B cell (primary cell): ENCODE data around the gene POU3F3. TPM values are rescaled to one million over a fixed set of nuclear protein-coding genes. Genes with fewer than 3 reads are reported as not detected.

Experiments
- ATAC-seq: fragments of 200-7000 bp; cut with Tn5 transposase; one replicate; pipeline ENCODE4 v1.10.0; 2021; ENCODE audit warnings: low read depth, mild to moderate bottlenecking, moderate number of reproducible peaks, moderate library complexity
- CTCF ChIA-PET: fragments of 350-600 bp; sonication (Branson Sonifier 250); formaldehyde crosslinking; loops from one replicate; lab custom pipeline; 2021; ENCODE audit warnings: antibody characterized with exemption, inconsistent platforms; lab: Charles Lee
- POLR2A ChIA-PET: fragments of 350-600 bp; sonication (Branson Sonifier 250); formaldehyde crosslinking; loops from one replicate; lab custom pipeline; 2021; ENCODE audit warnings: antibody characterized with exemption; lab: Charles Lee
- DNase-seq: peaks from one replicate; pipeline ENCODE4 v3.0.0; 2013
- H2AFZ ChIP-seq: 2 replicates; pipeline ENCODE4 v1.6.1; 2012; ENCODE audit warnings: mild to moderate bottlenecking, low read depth, low read length; ENCODE audit not compliant: insufficient read depth, poor library complexity, severe bottlenecking
- H3K27ac ChIP-seq, 2 donors: 1 replicate in 1 of 2; 2 replicates in 1 of 2; pipeline ENCODE4 v1.5.1; 2012 to 2013; ENCODE audit warnings: low read length in 2 of 2, mild to moderate bottlenecking in 2 of 2, moderate library complexity in 1 of 2
- H3K27me3 ChIP-seq, 4 experiments: fragments of 200-600 bp in 1 of 4; sonication (generic) in 1 of 4; replicated peaks in 1 of 4; 1 replicate in 2 of 4; 2 replicates in 2 of 4; pipeline versions ENCODE4 v1.6.1 to v1.7.0; 2013 to 2016; ENCODE audit warnings: low read length in 3 of 4, mild to moderate bottlenecking in 2 of 4, mixed read lengths in 1 of 4, moderate library complexity in 1 of 4; ENCODE audit not compliant: insufficient read depth in 4 of 4, control insufficient read depth in 3 of 4; ENCODE audit errors: control extremely low read depth in 1 of 4
- H3K36me3 ChIP-seq, 2 experiments: replicated peaks in 1 of 2; 1 replicate in 1 of 2; 2 replicates in 1 of 2; pipeline versions ENCODE4 v1.6.1 to v1.7.1; 2013; ENCODE audit warnings: low read length in 1 of 2; ENCODE audit not compliant: insufficient read depth in 2 of 2, control insufficient read depth in 1 of 2; ENCODE audit errors: control extremely low read depth in 1 of 2, extremely low read depth in 1 of 2
- H3K4me1 ChIP-seq, 2 donors: fragments of 200-600 bp in 1 of 2; sonication (generic) in 1 of 2; 1 replicate in 1 of 2; 2 replicates in 1 of 2; pipeline versions ENCODE4 v1.5.1 to v1.6.1; 2013 to 2017; ENCODE audit warnings: low read length in 2 of 2; ENCODE audit not compliant: control insufficient read depth in 2 of 2, insufficient read depth in 2 of 2
- H3K4me2 ChIP-seq: replicated peaks from 2 replicates; pipeline ENCODE3; 2012; ENCODE audit warnings: mild to moderate bottlenecking, low read depth, low read length; ENCODE audit not compliant: poor library complexity, severe bottlenecking
- H3K4me3 ChIP-seq, 5 experiments: fragments of 200-600 bp in 1 of 5; sonication (generic) in 1 of 5; 1 replicate in 3 of 5; 2 replicates in 2 of 5; pipeline versions ENCODE4 v1.5.1 to v1.7.0; 2011 to 2016; ENCODE audit warnings: low read length in 4 of 5, mild to moderate bottlenecking in 4 of 5, low read depth in 2 of 5, control low read depth in 1 of 5, moderate library complexity in 1 of 5; ENCODE audit not compliant: insufficient read depth in 1 of 5; ENCODE audit errors: control extremely low read depth in 1 of 5, extremely low read depth in 1 of 5
- H3K79me2 ChIP-seq: fragments of 200-600 bp; sonication (generic); one replicate; pipeline ENCODE4 v1.6.0; 2016; ENCODE audit warnings: low read length; ENCODE audit not compliant: control insufficient read depth, insufficient read depth
- H3K9ac ChIP-seq: fragments of 200-600 bp; sonication (generic); 2 replicates; pipeline ENCODE4 v1.6.1; 2017; ENCODE audit warnings: mild to moderate bottlenecking, low read length, moderate library complexity
- H3K9me3 ChIP-seq, 3 donors: one replicate each; pipeline versions ENCODE4 v1.6.1 to v1.7.1; 2013; ENCODE audit warnings: low read length in 2 of 3; ENCODE audit not compliant: control insufficient read depth in 2 of 3, insufficient read depth in 1 of 3; ENCODE audit errors: control extremely low read depth in 1 of 3
- H4K20me1 ChIP-seq: 2 replicates; pipeline ENCODE4 v1.6.0; 2012; ENCODE audit warnings: mild to moderate bottlenecking, low read length; ENCODE audit not compliant: insufficient read depth, control insufficient read depth, poor library complexity, severe bottlenecking
- H3K27ac Mint-ChIP-seq: one replicate; pipeline ENCODE4 v1.8.0; 2021; ENCODE audit warnings: mixed read lengths
- H3K27me3 Mint-ChIP-seq: one replicate; pipeline ENCODE4 v1.8.0; 2021; ENCODE audit warnings: mixed read lengths
- H3K4me1 Mint-ChIP-seq: one replicate; pipeline ENCODE4 v1.8.0; 2021; ENCODE audit warnings: mixed read lengths
- H3K4me3 Mint-ChIP-seq: one replicate; pipeline ENCODE4 v1.8.0; 2021; ENCODE audit warnings: mixed read lengths
- H3K9me3 Mint-ChIP-seq: one replicate; pipeline ENCODE4 v1.8.0; 2022; ENCODE audit warnings: mixed read lengths; ENCODE audit not compliant: insufficient read depth
- EZH2 ChIP-seq: IDR thresholded peaks from 2 replicates; pipeline ENCODE4 v1.6.1; 2012; ENCODE audit warnings: borderline replicate concordance, low read depth, mild to moderate bottlenecking, moderate library complexity, low read length; ENCODE audit not compliant: insufficient read depth, poor library complexity, severe bottlenecking
- WGBS: methylation state at CpG from one replicate; pipeline ENCODE4 v1.1.5; 2013; ENCODE audit warnings: missing lambda C conversion rate; ENCODE audit not compliant: insufficient coverage; 5-methylcytosine and 5-hydroxymethylcytosine counted together
- intact Hi-C: fragments of 100-400 bp; cut with micrococcal nuclease; formaldehyde crosslinking; loops from one replicate; pipeline ENCODE4 v1.10.0; 2022
- polyA plus RNA-seq: library from polyadenylated mRNA; depleted of rRNA; stranded (reverse); fragments of >200 nt; gene quantifications from 2 replicates; pipeline ENCODE4 v1.2.3, GENCODE V29; 2012
- total RNA-seq, 2 donors: library from RNA; stranded (reverse); fragments of 120-200 nt in 1 of 2; gene quantifications; 1 replicate in 1 of 2; 2 replicates in 1 of 2; pipeline versions ENCODE4 v1.2.3 to v1.2.4, GENCODE V29; 2013 to 2022
- TF ChIP-seq, protein P1 (sequence below): fragments of 200-600 bp; IDR thresholded peaks from one replicate; pipeline ENCODE4 v1.8.0; 2022; ENCODE audit warnings: antibody characterized with exemption, mild to moderate bottlenecking

The POU3F3 gene
- total and polyA plus RNA-seq, 2 donors (not counting 1 experiment from before 2014, with no cell fraction given): 0.03 to 0.12 TPM

DNA sequence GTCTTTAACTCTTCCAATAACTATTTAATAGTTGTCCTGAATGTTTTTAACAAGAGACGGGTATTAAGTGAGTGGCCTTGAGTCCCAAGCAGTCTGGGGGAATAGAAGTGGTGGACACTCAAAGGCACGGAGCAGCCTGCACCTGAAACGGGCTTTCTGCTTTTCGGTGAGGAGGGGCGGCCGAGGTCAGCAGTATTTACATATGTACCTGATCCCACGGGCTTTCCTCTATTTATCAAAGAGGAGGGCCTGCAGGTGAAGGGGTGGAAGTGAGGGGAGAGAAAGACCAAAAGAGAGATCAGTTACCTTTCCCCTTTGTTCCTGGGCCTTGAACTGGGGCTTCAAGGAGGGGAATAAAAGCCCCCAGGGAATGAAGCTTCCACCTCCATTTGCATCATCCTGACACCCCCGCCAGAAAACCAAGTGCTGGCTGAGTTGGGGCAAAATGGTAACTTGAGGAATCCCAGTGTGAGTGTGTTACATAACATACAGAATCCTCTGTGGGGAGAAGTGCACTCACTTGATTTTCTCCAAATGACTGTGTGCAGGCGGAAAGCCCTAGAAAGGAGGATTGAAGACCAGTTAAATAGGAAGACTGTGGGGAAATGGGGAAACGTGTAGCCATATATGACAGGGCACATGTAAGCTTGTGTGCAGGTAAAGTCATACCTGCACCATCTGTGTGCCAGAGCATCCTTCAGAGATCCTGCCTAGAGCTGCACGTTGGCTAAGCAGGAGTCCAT lies 12.4 kb downstream of the POU3F3 start:
- Mint-ChIP-seq H3K4me3 (no peak overlapping the region), H3K27ac (no peak overlapping the region), H3K27me3 (peaks cover 66% of the 10 kb centered on the region), H3K9me3 (peaks cover 2% of the 10 kb centered on the region), H3K4me1 (peaks cover 17% of the 10 kb centered on the region)
- H3K27ac ChIP-seq: no peak overlapping the region
- H3K4me3 ChIP-seq: no peak overlapping the region
- no peaks in the 10 kb centered on the region for H4K20me1 ChIP-seq
- no peaks in the 10 kb centered on the region for H3K79me2 ChIP-seq
- ATAC-seq (no peak), DNase-seq (peak; percentile 17)
- peaks cover 0 to 96% (median 77%) of the 10 kb centered on the region in 4 experiments for H3K27me3 ChIP-seq
- intact Hi-C loops: no loop called here
- POLR2A ChIA-PET: no interaction called here
- H3K36me3 ChIP-seq: no peaks in the 10 kb centered on the region
- peaks cover 0 to 43% (median 8%) of the 10 kb centered on the region in 3 donors for H3K9me3 ChIP-seq
- 30% methylated on average over 2 of the region's 11 CpGs for WGBS
- H2AFZ ChIP-seq: no peak overlapping the region
- no peak overlapping the region for H3K9ac ChIP-seq
- no peak for TF ChIP-seq EZH2
- TF ChIP-seq, protein P1, sequence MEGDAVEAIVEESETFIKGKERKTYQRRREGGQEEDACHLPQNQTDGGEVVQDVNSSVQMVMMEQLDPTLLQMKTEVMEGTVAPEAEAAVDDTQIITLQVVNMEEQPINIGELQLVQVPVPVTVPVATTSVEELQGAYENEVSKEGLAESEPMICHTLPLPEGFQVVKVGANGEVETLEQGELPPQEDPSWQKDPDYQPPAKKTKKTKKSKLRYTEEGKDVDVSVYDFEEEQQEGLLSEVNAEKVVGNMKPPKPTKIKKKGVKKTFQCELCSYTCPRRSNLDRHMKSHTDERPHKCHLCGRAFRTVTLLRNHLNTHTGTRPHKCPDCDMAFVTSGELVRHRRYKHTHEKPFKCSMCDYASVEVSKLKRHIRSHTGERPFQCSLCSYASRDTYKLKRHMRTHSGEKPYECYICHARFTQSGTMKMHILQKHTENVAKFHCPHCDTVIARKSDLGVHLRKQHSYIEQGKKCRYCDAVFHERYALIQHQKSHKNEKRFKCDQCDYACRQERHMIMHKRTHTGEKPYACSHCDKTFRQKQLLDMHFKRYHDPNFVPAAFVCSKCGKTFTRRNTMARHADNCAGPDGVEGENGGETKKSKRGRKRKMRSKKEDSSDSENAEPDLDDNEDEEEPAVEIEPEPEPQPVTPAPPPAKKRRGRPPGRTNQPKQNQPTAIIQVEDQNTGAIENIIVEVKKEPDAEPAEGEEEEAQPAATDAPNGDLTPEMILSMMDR: no peak
- no peak overlapping the region for H3K4me2 ChIP-seq
- CTCF ChIA-PET: interaction anchor here (1.2 to 2.9 kb wide), 3 partner anchors 16 to 110 kb away, joined by 4 to 12 read pairs (median 6); no protein-coding TSS in a partner anchor
- H3K4me1 ChIP-seq: peaks cover 32 to 40% of the 10 kb centered on the region in 2 donors
